HepG2 (cell line): ENCODE data around the gene TRMT2A. TPM values are rescaled to one million over a fixed set of nuclear protein-coding genes. Genes with fewer than 3 reads are reported as not detected.
A peak's percentile ranks its signal among the peaks of the same experiment; 100 is the strongest.

ENCODE experiments used
- ATAC-seq: fragments of 200-7000 bp; cut with Tn5 transposase; 3 replicates; pipeline ENCODE4 v1.9.1; 2020; ENCODE audit warnings: mild to moderate bottlenecking, moderate library complexity
- BruUV-seq: library from RNA; stranded (reverse); fragments of 400-500 nt; replicated peaks from 2 replicates; lab custom pipeline; 2021; lab: Mats Ljungman, UMichigan
- CTCF ChIA-PET: fragments of 300-600 bp; formaldehyde crosslinking; extraction: SDS; loops from one replicate; lab custom pipeline; 2021; ENCODE audit warnings: low total read pairs, inconsistent platforms, low intra/inter-chr PET ratio; lab: Yijun Ruan, JAX
- POLR2A ChIA-PET: fragments of 350-600 bp; sonication (Branson Sonifier 250); formaldehyde crosslinking; loops from one replicate; lab custom pipeline; 2020; ENCODE audit warnings: antibody characterized with exemption, inconsistent platforms; lab: Yijun Ruan, JAX
- DNase-seq: peaks from one replicate; pipeline ENCODE4 v3.0.0-alpha.2; 2015; ENCODE audit warnings: low spot score
- FAIRE-seq: peaks from 3 replicates; lab custom pipeline; 2011; peaks lifted over from hg19 to GRCh38; lab: Jason Lieb, UNC
- H2AFZ ChIP-seq: one replicate; pipeline ENCODE4 v1.6.1; 2011; ENCODE audit warnings: low read length, inconsistent platforms
- H3K27ac ChIP-seq: fragments of 300-600 bp; 3 replicates; pipeline ENCODE4 v1.8.0; 2011; ENCODE audit warnings: mixed run types, mild to moderate bottlenecking, mixed read lengths, low read length, inconsistent platforms; ENCODE audit not compliant: insufficient read depth; ENCODE audit errors: extremely low read length
- H3K27me3 ChIP-seq, 2 experiments: fragments of 200-600 bp in 1 of 2; 2 replicates in 1 of 2; 3 replicates in 1 of 2; pipeline versions ENCODE4 v1.6.0 to v1.8.0; 2011; ENCODE audit warnings: low read length in 2 of 2, mild to moderate bottlenecking in 2 of 2, moderate library complexity in 2 of 2, inconsistent platforms in 1 of 2; ENCODE audit not compliant: insufficient read depth in 2 of 2, control insufficient read depth in 1 of 2
- H3K36me3 ChIP-seq, 2 experiments: fragments of 200-600 bp in 1 of 2; replicated peaks in 1 of 2; 2 replicates in 1 of 2; 3 replicates in 1 of 2; pipeline versions ENCODE4 v1.5.1 to v1.8.0; 2011; ENCODE audit warnings: low read length in 2 of 2, inconsistent platforms in 1 of 2; ENCODE audit not compliant: insufficient read depth in 2 of 2, control insufficient read depth in 1 of 2
- H3K4me1 ChIP-seq: 2 replicates; pipeline ENCODE4 v1.5.1; 2012; ENCODE audit warnings: low read length, inconsistent platforms; ENCODE audit not compliant: insufficient read depth
- H3K4me2 ChIP-seq: 2 replicates; pipeline ENCODE4 v1.6.0; 2011; ENCODE audit warnings: low read depth, low read length, inconsistent platforms
- H3K4me3 ChIP-seq, 3 experiments: fragments of 200-600 bp in 1 of 3; sonication (generic), shearing (Covaris generic) in 1 of 3; replicated peaks in 1 of 3; 2 replicates each; pipeline ENCODE4 v1.5.1; 2011 to 2016; ENCODE audit warnings: low read length in 3 of 3, inconsistent platforms in 2 of 3, low read depth in 2 of 3, mild to moderate bottlenecking in 2 of 3, control low read depth in 1 of 3, mixed read lengths in 1 of 3; ENCODE audit not compliant: insufficient read depth in 1 of 3
- H3K79me2 ChIP-seq: one replicate; pipeline ENCODE4 v1.6.1; 2011; ENCODE audit warnings: low read length, inconsistent platforms; ENCODE audit not compliant: insufficient read depth
- H3K9ac ChIP-seq: 2 replicates; pipeline ENCODE4 v1.6.0; 2011; ENCODE audit warnings: mild to moderate bottlenecking, low read depth, low read length, inconsistent platforms; ENCODE audit not compliant: insufficient read depth
- H3K9me3 ChIP-seq: 2 replicates; pipeline ENCODE4 v1.5.1; 2012; ENCODE audit warnings: mild to moderate bottlenecking, low read length
- H4K20me1 ChIP-seq: 2 replicates; pipeline ENCODE4 v1.6.0; 2011; ENCODE audit warnings: inconsistent platforms, mild to moderate bottlenecking, low read length, moderate library complexity; ENCODE audit not compliant: insufficient read depth
- AGO2 ChIP-seq: fragments of 200-400 bp; formaldehyde crosslinking; optimal IDR thresholded peaks from 2 replicates; pipeline ENCODE3; 2017; ENCODE audit warnings: mild to moderate bottlenecking, low read depth, low read length, moderate library complexity
- GPN1 ChIP-seq: sonication (generic); formaldehyde crosslinking; IDR thresholded peaks from 2 replicates; pipeline ENCODE4 v1.5.1; 2020; ENCODE audit warnings: missing genetic modification reagents, borderline replicate concordance
- NFKB2 ChIP-seq: sonication (generic); formaldehyde crosslinking; IDR thresholded peaks from 2 replicates; pipeline ENCODE4 v1.4.0; 2020; ENCODE audit warnings: missing genetic modification reagents, borderline replicate concordance
- SIX4 ChIP-seq: sonication (generic); formaldehyde crosslinking; IDR thresholded peaks from 2 replicates; pipeline ENCODE4 v1.4.0; 2020; ENCODE audit warnings: missing genetic modification reagents
- WGBS: methylation state at CpG from one replicate; pipeline ENCODE4 v1.1.6; 2017; ENCODE audit warnings: low lambda C conversion rate; 5-methylcytosine and 5-hydroxymethylcytosine counted together
- in situ Hi-C: cut with HindIII; loops from 2 replicates; pipeline ENCODE4 v1.10.0; 2017; ENCODE audit warnings: low pct_unique_long_range_greater_than_20kb; ENCODE audit not compliant: extremely low pct_ligation_motif_present
- intact Hi-C: fragments of 100-400 bp; cut with micrococcal nuclease; formaldehyde crosslinking; loops from one replicate; pipeline ENCODE4 v1.10.0; 2022; ENCODE audit not compliant: unreplicated experiment
- polyA plus RNA-seq, 8 experiments: library from polyadenylated mRNA; depleted of rRNA in 3 of 8; stranded (reverse) in 7 of 8; unstranded in 1 of 8; fragments of >200 nt; fragmentation: Illumina TruSeq in 4 of 8; extraction: Trizol in 4 of 8; gene quantifications; 2 replicates each; pipeline versions ENCODE4 v1.2.1 to v1.2.3, GENCODE V29; 2011 to 2016; ENCODE audit warnings: low read depth in 4 of 8, missing spikeins in 1 of 8, mixed read lengths in 1 of 8; ENCODE audit not compliant: insufficient read depth in 1 of 8
- total RNA-seq, 5 experiments: library from RNA; depleted of rRNA; stranded (reverse); fragments of >200 nt; fragmentation: Illumina TruSeq; extraction: Trizol; gene quantifications; 2 replicates each; pipeline ENCODE4 v1.2.3, GENCODE V29; 2016; ENCODE audit warnings: low read depth in 1 of 5
- TF ChIP-seq, protein P1 (sequence below), 2 experiments: IDR thresholded peaks; 2 replicates each; pipeline ENCODE4 v1.6.1; 2011 to 2012; ENCODE audit warnings: low read length in 2 of 2, borderline replicate concordance in 1 of 2, low read depth in 1 of 2, mild to moderate bottlenecking in 1 of 2, moderate library complexity in 1 of 2

TRMT2A gene
- total and polyA plus RNA-seq, 2 of the 13 experiments (the other 11 are each of a cell fraction or from before 2014, with no cell fraction given) = 24.0 to 30.3 TPM

DNA sequence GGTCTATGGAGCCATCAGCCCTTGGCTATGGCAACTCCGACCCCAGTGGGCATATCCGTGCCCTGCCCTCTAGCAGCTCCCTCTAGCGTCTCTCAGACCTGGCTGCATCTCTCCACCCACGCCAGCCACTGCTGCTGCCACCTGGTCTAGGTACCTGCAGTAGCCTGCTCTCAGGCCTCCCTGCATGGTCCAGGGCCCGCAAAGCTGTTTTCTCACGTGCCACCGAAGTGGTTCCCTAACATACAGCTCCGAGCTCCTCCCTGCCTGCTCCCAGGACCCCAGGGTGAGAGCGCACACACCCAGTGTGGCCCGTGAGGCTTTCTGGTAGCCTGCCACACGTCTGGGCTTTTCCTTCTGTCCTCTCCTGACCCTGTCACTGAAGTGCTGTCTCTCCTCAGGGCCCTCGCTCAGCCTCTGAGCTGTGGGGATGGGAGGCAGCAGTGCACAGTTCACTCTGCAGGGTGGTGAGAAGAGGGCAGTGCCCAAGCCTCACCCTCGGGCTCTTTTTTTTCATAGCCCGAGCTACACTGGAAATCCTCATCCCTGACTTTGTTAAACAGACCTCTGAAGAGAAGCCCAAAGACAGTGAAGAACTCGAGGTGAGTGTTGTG is 22.7 kb downstream of the TRMT2A start:
- in situ Hi-C loops = no loop called here
- CTCF ChIA-PET = no interaction called here
- H3K36me3 ChIP-seq = peaks cover 49 to 93% of the 10 kb centered on the region in 2 experiments

More for the DNA sequence above, 22.7 kb downstream of the TRMT2A start:
- 96% methylated on average over 15 of the region's 15 CpGs for WGBS
- intact Hi-C loops = no loop called here
- H3K4me2 ChIP-seq = no peak overlapping the region
- ATAC-seq (peak; percentile 22), FAIRE-seq (no peak), DNase-seq (no peak)
- no peaks in the 10 kb centered on the region for H3K4me1 ChIP-seq
- H2AFZ ChIP-seq = no peak overlapping the region
- H3K4me3 ChIP-seq = no peak overlapping the region
- H3K27me3 ChIP-seq = no peaks in the 10 kb centered on the region
- no TSS peak for BruUV-seq
- H3K79me2 ChIP-seq = peaks cover 11% of the 10 kb centered on the region
- POLR2A ChIA-PET = no interaction called here
- H4K20me1 ChIP-seq = no peaks in the 10 kb centered on the region
- no peaks in the 10 kb centered on the region for H3K9me3 ChIP-seq
- H3K9ac ChIP-seq = no peak overlapping the region
- no peak overlapping the region for H3K27ac ChIP-seq
- TF ChIP-seq GPN1 (no peak), SIX4 (CRISPR knock-in tag) (no peak), NFKB2 (CRISPR knock-in tag) (no peak), AGO2 (peak; percentile 46)
- TF ChIP-seq, protein P1, sequence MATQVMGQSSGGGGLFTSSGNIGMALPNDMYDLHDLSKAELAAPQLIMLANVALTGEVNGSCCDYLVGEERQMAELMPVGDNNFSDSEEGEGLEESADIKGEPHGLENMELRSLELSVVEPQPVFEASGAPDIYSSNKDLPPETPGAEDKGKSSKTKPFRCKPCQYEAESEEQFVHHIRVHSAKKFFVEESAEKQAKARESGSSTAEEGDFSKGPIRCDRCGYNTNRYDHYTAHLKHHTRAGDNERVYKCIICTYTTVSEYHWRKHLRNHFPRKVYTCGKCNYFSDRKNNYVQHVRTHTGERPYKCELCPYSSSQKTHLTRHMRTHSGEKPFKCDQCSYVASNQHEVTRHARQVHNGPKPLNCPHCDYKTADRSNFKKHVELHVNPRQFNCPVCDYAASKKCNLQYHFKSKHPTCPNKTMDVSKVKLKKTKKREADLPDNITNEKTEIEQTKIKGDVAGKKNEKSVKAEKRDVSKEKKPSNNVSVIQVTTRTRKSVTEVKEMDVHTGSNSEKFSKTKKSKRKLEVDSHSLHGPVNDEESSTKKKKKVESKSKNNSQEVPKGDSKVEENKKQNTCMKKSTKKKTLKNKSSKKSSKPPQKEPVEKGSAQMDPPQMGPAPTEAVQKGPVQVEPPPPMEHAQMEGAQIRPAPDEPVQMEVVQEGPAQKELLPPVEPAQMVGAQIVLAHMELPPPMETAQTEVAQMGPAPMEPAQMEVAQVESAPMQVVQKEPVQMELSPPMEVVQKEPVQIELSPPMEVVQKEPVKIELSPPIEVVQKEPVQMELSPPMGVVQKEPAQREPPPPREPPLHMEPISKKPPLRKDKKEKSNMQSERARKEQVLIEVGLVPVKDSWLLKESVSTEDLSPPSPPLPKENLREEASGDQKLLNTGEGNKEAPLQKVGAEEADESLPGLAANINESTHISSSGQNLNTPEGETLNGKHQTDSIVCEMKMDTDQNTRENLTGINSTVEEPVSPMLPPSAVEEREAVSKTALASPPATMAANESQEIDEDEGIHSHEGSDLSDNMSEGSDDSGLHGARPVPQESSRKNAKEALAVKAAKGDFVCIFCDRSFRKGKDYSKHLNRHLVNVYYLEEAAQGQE (IDR thresholded peaks at IDR 0.05; ENCODE audit: borderline replicate concordance in 1 of 2, low read depth in 1 of 2, low read length in 2 of 2) = no peak
- TF ChIP-seq, all 625 proteins: peak for 1
